Esophagus muscularis mucosa (tissue), 3 donors: ENCODE measurements around the gene YEATS4.

ENCODE experiments used
- POLR2A ChIP-seq: fragments of 450-650 bp; IDR thresholded peaks from one replicate; pipeline ENCODE4 v1.6.1; 2017; ENCODE audit warnings: antibody characterized with exemption, moderate library complexity, mild to moderate bottlenecking, low read depth
- POLR2AphosphoS5 ChIP-seq, 2 donors: sonication (generic); formaldehyde crosslinking; IDR thresholded peaks; one replicate each; pipeline ENCODE4 v1.6.1; 2017; ENCODE audit warnings: antibody characterized with exemption in 2 of 2
- TF ChIP-seq, protein P1 (sequence below), 3 experiments: fragments of 200-600 bp in 2 of 3; fragments of 450-650 bp in 1 of 3; sonication (generic) in 2 of 3; IDR thresholded peaks; one replicate each; pipeline ENCODE4 v1.5.1; 2017 to 2019; ENCODE audit warnings: antibody characterized with exemption in 3 of 3, mild to moderate bottlenecking in 2 of 3, moderate library complexity in 1 of 3

DNA sequence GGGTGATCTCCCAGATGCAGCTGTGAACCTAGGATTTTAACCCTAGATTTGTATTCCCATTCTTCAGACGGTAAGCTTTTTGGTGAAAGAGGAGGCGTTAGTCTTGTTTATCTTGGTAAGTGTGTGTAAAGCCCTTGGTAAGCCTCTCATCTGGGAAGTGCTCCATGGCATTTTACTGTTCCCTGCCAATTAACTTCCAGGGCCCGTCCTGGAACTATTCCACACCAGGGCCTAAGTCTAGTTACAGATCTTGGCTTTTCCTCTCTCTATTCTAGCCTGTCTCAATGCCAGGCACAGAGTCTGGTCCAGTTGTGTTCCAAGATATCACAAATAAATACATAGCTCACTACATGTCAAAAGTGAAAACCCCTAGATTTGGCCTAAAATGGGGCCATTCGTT lies 42.4 kb downstream of the YEATS4 start:
- TF ChIP-seq, protein P1, sequence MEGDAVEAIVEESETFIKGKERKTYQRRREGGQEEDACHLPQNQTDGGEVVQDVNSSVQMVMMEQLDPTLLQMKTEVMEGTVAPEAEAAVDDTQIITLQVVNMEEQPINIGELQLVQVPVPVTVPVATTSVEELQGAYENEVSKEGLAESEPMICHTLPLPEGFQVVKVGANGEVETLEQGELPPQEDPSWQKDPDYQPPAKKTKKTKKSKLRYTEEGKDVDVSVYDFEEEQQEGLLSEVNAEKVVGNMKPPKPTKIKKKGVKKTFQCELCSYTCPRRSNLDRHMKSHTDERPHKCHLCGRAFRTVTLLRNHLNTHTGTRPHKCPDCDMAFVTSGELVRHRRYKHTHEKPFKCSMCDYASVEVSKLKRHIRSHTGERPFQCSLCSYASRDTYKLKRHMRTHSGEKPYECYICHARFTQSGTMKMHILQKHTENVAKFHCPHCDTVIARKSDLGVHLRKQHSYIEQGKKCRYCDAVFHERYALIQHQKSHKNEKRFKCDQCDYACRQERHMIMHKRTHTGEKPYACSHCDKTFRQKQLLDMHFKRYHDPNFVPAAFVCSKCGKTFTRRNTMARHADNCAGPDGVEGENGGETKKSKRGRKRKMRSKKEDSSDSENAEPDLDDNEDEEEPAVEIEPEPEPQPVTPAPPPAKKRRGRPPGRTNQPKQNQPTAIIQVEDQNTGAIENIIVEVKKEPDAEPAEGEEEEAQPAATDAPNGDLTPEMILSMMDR (IDR thresholded peaks at IDR 0.05), result no peak
- no peak for TF ChIP-seq POLR2A
- no peak for TF ChIP-seq POLR2AphosphoS5 (IDR thresholded peaks at IDR 0.05)
